ENCODE measurements around the gene RELT. TPM values are rescaled to one million over a fixed set of nuclear protein-coding genes. Genes with fewer than 3 reads are reported as not detected.

The RELT gene
- total and polyA plus RNA-seq, 8 donors = 1.2 to 18.7 (median 1.9) TPM; not detected in 2

DNA sequence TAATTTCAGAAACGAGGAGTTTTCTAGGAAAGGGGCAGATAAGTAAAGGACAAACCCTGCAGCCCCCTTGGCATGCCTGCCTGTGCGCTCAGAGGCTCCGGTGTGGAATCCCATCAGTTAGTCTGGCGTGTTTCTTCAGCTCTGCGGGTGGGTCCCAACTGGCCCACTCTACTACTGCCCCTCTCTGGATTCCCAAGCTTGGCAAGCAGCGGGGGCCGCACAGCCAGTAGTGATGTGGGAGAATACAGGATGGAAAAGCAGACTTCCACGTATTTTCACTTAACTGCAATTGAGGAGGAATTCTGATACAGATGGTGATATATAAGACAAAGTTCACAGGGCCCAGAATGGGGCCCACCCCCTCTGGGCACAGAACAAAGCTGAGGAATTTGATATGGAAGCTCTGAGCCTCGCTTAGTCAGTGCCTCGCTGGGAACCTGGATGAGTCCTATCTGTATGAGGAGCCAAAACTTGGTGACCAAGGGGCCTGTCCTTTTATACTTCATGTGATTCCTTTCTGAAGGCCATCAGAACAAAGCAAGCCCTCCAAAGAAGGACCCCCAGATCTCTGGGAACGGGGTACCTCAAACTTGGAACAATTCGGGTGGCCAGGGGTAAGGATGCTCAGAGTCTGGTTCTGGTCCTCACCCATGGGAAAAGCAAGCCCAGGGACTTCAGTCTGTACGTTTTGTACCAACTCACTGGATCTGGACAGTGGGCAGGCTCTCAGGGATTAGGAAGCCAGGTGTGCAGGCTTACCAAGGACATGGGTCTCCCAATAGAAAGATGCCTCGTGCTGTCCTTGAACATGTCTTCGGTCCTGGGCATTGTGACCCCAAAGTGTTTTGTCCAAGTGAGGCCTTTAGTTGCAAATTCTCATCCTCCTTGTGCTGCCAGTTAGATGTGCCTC lies 26.0 kb downstream of the RELT start:
- DNase-seq = peak in 1 of 2 donors; percentile 4
- peaks cover 0 to 12% (median 0%) of the 10 kb centered on the region in 4 donors for H3K4me1 ChIP-seq
- WGBS, 5 donors = 86 to 93% (median 88%) methylated on average over 15 of the region's 15 CpGs
- no peaks in the 10 kb centered on the region for H3K27me3 ChIP-seq
- no peak overlapping the region for H3K4me3 ChIP-seq
- TF ChIP-seq EP300 (IDR thresholded peaks at IDR 0.05) = no peak
- no peak for TF ChIP-seq POLR2AphosphoS5 (IDR thresholded peaks at IDR 0.05)
- TF ChIP-seq CTCF (IDR thresholded peaks at IDR 0.05) = no peak
- no peak for TF ChIP-seq POLR2A (IDR thresholded peaks at IDR 0.05)
- peaks cover 0 to 34% (median 28%) of the 10 kb centered on the region in 4 donors for H3K36me3 ChIP-seq
- H3K27ac ChIP-seq = no peak overlapping the region
- no peaks in the 10 kb centered on the region for H3K9me3 ChIP-seq
- intact Hi-C loops (cut with DNase I; ENCODE audit: low total_unique reads) = loop anchor here (5.0 kb wide), 1 partner anchor 255 kb away; no protein-coding TSS in a partner anchor

DNA sequence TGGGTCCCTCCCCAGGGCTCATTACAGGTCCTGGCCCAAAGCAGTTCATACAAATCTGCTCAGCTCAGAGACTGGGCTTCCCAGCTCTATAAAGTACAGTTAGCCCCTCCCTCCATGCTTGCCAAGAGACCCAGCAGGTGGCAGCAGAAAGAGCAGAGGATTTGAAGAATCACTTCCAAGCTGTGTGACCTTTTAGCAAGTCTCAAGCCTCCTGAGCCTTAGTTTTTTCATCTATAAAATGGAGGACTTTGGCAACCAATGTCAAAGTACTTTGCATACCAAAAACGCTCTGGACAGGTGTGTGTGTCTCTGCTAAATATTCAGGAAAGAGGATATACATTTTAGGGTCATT lies 26.6 kb downstream of the RELT start:
- Histone ChIP-seq H3K9me3 (no peaks in the 10 kb centered on the region), H3K27me3 (no peaks in the 10 kb centered on the region), H3K4me1 (peaks cover 0 to 12% (median 0%) of the 10 kb centered on the region in 4 donors), H3K27ac (no peak overlapping the region), H3K36me3 (peaks cover 0 to 37% (median 35%) of the 10 kb centered on the region in 4 donors), H3K4me3 (no peak overlapping the region)
- 72 to 91% (median 84%) methylated on average over 1 of the region's 1 CpG for WGBS, 5 donors
- TF ChIP-seq POLR2A (IDR thresholded peaks at IDR 0.05) = no peak
- peak in 1 of 2 donors; percentile 28 for DNase-seq
- intact Hi-C loops (cut with DNase I; ENCODE audit: low total_unique reads) = loop anchor here (5.0 kb wide), 1 partner anchor 254 kb away; no protein-coding TSS in a partner anchor

- peaks cover 0 to 45% (median 42%) of the 10 kb centered on the region in 4 donors for H3K36me3 ChIP-seq
- no peak for DNase-seq
- peaks cover 0 to 12% (median 0%) of the 10 kb centered on the region in 4 donors for H3K4me1 ChIP-seq
- H3K27me3 ChIP-seq = no peaks in the 10 kb centered on the region
- no peak for TF ChIP-seq POLR2A (IDR thresholded peaks at IDR 0.05)
- TF ChIP-seq POLR2AphosphoS5 (IDR thresholded peaks at IDR 0.05) = no peak
- TF ChIP-seq CTCF (IDR thresholded peaks at IDR 0.05) = no peak
- no peak for TF ChIP-seq EP300 (IDR thresholded peaks at IDR 0.05)
- H3K4me3 ChIP-seq = no peak overlapping the region
- H3K27ac ChIP-seq = no peak overlapping the region
- intact Hi-C loops (cut with DNase I; ENCODE audit: low total_unique reads) = loop anchor here (5.0 kb wide), 1 partner anchor 254 kb away; no protein-coding TSS in a partner anchor
- whole genome bisulfite sequencing, 5 donors = 92 to 98% (median 95%) methylated on average over 5 of the region's 5 CpGs
- H3K9me3 ChIP-seq = no peaks in the 10 kb centered on the region
Observed at GRCh38 chr11:73403541-73403940, 27.3 kb downstream of the RELT start.

GRCh38 chr11:73404048-73404447 lies 27.8 kb downstream of the RELT start:
- Histone ChIP-seq H3K9me3 (no peaks in the 10 kb centered on the region), H3K4me3 (no peak overlapping the region), H3K27me3 (no peaks in the 10 kb centered on the region), H3K4me1 (peaks cover 0 to 12% (median 0%) of the 10 kb centered on the region in 4 donors), H3K36me3 (peaks cover 4 to 50% (median 47%) of the 10 kb centered on the region in 4 donors), H3K27ac (no peak overlapping the region)
- WGBS, 5 donors = 57 to 76% (median 63%) methylated on average over 4 of the region's 4 CpGs
- no peak for TF ChIP-seq POLR2A (IDR thresholded peaks at IDR 0.05)
- peak in 1 of 3 donors; percentile 30 for TF ChIP-seq POLR2AphosphoS5 (IDR thresholded peaks at IDR 0.05)
- TF ChIP-seq CTCF (IDR thresholded peaks at IDR 0.05) = peak in 4 of 7 experiments; percentile 30 to 56 (median 44)
- no peak for TF ChIP-seq EP300 (IDR thresholded peaks at IDR 0.05)
- peak; percentile 54 to 82 for DNase-seq
- intact Hi-C loops (cut with DNase I; ENCODE audit: low total_unique reads) = loop anchor here (5.0 kb wide), 1 partner anchor 253 kb away; no protein-coding TSS in a partner anchor
